Activated CD8-positive, alpha-beta memory T cell treated with anti-CD3 and anti-CD28 coated beads, Interleukin-2, amount 50 U/mL, for 4 hours (primary cell): ENCODE results near the gene PCDHGA5.
"Not testable (repeated sequence)": the region's sequence is repeated elsewhere in the genome, so short reads cannot be mapped to it uniquely, and the experiment has no call there.

Experiments used
- DNase-seq: peaks from one replicate; pipeline ENCODE4 v3.0.0-alpha.2; 2020

PCDHGA5 gene

DNA sequence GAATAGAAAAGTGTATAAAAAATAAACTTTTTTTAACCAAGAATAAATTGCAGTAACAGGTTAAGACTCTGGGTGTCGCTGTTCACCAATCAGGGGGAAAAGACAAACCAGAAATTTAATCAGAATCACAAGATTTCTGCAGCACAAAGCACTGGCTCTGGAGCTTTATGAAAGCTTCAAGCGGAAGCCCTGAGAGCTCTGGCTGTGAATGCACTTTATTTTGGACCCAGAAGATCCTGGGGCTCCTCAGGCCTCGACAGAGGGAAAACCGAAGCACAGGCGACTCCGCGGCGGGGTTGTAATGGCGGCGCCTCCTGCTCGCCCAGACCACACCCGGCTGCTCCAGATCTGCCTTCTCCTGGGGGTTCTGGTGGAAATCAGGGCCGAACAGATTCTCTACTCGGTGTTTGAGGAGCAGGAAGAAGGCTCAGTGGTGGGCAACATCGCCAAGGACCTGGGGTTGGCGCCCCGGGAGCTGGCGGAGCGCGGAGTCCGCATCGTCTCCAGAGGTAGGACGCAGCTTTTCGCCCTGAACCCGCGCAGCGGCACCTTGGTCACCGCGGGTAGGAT is 9.0 kb upstream of the PCDHGA5 start, which contains the start of gene PCDHGA4:
TSS of gene PCDHGA4 (plus strand) at position 122 of the 570 bp plus-strand sequence. CDS start at position 209, 87 bp downstream.
- no peak for DNase-seq

- DNase-seq, result no peak
Measured at GRCh38 chr5:141355641-141356040, 8.3 kb upstream of the PCDHGA5 start.

- DNase-seq, result no peak
Measured at GRCh38 chr5:141356133-141356532, 7.8 kb upstream of the PCDHGA5 start.

DNA sequence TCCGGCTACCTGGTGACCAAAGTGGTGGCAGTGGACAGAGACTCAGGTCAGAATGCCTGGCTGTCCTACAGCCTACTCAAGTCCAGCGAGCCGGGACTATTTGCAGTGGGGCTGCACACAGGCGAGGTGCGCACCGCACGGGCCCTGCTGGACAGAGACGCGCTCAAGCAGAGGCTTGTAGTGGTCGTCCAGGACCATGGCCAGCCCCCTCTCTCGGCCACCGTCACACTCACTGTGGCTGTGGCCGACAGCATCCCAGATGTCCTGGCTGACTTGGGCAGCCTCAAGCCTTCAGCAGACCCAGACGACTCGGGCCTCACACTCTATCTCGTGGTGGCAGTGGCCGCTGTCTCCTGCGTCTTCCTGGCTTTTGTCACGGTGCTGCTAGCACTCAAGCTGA is 7.0 kb upstream of the PCDHGA5 start:
- DNase-seq, result no peak

GRCh38 chr5:141359790-141360426 is 4.1 kb upstream of the PCDHGA5 start, which contains the start of gene PCDHGB2:
TSS of gene PCDHGB2 (plus strand) at chr5:141359994. CDS start at chr5:141360136, 142 bp downstream.
- DNase-seq, result no peak

DNA sequence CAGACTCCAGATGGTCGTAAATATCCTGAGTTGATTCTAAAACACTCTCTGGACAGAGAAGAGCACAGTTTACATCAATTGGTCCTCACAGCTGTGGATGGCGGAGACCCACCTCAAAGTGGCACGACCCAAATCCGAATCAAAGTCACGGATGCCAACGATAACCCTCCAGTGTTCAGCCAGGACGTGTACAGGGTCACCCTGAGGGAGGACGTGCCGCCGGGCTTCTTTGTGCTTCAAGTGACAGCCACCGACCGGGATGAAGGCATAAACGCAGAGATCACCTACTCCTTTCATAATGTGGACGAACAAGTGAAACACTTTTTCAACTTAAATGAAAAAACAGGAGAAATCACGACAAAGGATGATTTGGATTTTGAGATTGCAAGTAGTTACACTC is 3.3 kb upstream of the PCDHGA5 start:
- DNase-seq, result no peak

DNA sequence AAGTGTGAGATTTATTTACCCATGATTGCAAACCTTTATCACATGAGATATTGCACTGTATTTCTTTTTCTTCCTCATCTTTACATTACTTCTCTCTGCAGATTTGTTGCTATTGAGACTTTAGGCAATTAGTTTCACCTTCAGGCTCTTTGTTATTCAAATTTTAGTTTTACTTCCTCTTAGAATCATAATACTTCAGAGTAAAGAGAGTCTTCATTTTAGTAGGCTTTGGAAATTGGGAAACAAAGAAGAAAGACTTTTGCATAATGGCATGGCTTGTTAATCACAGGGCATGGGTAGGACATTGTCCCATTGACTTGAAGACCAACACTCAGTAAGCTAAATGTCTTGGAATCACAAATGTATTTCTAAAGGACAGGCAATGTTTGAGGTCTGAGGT is 1.2 kb upstream of the PCDHGA5 start:
- no peak for DNase-seq

- no peak for DNase-seq
Measured at GRCh38 chr5:141366016-141366896, 2.3 kb downstream of the PCDHGA5 start.

GRCh38 chr5:141369994-141370848 is 6.3 kb downstream of the PCDHGA5 start, which contains the start of gene PCDHGB3:
TSS of gene PCDHGB3 (plus strand) at chr5:141370242. CDS start at chr5:141370395, 153 bp downstream.
- DNase-seq, result no peak

GRCh38 chr5:141371572-141372475 is 7.9 kb downstream of the PCDHGA5 start:
- DNase-seq, result no peak

DNA sequence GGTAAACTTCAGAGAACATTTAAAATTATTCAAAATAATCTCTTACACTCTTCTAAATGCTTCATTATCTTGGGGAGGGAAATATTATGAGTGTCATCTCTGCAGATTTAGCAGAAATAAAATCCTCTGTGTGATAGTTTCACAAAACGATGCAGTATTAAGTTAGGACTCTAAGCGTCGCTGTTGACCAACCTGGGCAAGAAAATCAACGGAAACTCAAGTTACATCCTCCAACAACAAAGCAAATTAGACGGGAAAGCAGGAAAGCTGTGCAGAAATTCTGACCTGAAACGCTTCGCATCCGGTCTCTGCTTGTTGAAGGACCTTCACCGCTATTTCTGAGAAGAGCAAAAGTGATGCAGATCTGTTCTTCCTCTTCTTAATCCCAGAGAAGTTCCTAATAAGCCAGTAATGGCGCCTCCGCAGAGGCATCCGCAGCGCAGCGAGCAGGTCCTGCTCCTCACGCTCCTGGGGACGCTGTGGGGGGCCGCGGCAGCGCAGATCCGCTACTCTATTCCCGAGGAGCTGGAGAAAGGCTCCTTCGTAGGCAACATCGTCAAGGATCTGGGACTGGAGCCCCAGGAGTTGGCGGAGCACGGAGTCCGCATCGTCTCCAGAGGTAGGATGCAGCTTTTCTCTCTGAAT is 9.8 kb downstream of the PCDHGA5 start, which contains the start of gene PCDHGA6:
TSS of gene PCDHGA6 (plus strand) at position 219 of the 645 bp plus-strand sequence. CDS start at position 412, 193 bp downstream.
- no peak for DNase-seq

DNA sequence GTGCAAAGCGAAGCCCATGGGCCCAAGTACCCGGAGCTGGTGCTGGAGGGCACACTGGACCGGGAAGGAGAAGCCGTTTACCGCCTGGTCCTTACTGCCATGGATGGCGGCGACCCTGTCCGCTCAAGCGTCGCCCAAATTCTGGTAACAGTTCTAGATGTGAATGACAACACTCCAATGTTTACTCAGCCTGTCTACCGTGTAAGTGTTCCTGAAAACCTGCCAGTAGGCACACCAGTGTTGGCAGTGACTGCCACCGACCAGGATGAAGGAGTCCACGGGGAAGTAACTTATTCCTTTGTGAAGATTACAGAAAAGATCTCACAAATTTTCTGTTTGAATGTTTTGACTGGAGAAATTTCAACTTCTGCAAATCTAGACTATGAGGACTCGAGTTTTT is 10.7 kb downstream of the PCDHGA5 start:
- DNase-seq, result no peak

DNA sequence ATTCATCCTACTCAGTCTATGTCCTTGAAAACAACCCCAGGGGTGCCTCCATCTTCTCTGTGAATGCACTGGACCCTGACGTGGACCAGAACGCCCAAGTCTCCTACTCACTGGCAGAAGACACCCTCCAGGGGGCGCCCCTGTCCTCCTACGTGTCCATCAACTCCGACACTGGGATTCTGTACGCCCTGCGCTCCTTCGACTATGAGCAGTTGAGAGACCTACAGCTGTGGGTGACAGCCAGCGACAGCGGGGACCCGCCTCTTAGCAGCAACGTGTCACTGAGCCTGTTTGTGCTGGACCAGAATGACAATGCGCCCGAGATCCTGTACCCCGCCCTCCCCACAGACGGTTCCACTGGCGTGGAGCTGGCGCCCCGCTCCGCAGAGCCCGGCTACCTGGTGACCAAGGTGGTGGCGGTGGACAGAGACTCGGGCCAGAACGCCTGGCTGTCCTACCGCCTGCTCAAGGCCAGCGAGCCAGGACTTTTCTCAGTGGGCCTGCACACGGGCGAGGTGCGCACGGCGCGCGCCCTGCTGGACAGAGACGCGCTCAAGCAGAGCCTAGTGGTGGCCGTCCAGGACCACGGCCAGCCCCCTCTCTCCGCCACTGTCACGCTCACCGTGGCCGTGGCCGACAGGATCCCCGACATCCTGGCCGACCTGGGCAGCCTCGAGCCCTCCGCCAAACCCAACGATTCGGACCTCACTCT is 11.6 kb downstream of the PCDHGA5 start:
- not testable (repeated sequence) for DNase-seq

DNA sequence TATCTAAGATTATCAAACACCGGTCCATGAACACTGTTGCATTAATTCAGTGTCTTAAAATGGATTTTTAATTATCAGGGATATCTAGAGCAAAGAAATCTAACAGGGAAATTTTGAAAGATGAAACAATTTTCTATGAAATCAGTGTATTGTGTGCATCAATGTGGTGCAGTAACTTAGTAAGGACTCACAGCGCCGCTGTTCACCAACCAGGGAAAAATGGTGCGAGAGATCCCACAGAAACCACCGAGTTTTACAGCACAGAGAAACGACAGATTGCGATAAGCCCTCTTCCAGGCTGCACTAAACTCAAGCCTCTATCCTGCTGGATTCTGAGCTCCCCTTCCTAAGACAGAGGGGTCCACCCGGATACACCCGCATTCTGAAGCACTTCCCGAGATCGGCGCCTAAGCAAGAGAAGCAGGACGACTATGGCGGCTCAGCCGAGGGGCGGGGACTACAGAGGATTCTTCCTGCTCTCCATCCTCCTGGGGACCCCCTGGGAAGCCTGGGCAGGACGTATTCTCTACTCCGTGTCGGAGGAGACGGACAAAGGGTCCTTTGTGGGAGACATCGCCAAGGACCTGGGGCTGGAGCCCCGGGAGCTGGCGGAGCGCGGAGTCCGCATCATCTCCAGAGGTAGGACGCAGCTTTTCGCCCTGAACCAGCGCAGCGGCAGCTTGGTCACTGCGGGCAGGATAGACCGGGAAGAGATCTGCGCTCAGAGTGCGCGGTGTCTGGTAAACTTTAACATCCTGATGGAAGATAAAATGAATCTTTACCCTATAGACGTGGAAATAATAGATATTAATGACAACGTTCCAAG is 18.7 kb downstream of the PCDHGA5 start, which contains the start of gene PCDHGA7:
TSS of gene PCDHGA7 (plus strand) at position 274 of the 826 bp plus-strand sequence. CDS start at position 432, 158 bp downstream.
- DNase-seq, result no peak

DNA sequence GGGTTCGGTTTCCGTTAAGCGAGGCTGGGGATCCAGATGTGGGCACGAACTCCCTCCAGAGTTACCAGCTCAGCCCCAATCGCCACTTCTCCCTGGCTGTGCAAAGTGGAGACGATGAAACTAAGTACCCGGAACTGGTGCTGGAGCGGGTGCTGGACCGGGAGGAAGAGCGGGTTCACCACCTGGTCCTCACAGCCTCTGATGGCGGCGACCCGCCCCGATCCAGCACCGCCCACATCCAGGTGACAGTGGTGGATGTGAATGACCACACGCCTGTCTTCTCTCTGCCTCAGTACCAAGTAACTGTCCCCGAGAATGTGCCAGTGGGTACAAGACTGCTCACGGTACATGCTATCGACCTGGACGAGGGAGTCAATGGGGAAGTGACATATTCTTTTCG is 19.4 kb downstream of the PCDHGA5 start:
- DNase-seq, result no peak

GRCh38 chr5:141384471-141385267 is 20.7 kb downstream of the PCDHGA5 start:
- no peak for DNase-seq

GRCh38 chr5:141387557-141388311 is 23.8 kb downstream of the PCDHGA5 start, which contains the start of gene PCDHGB4:
TSS of gene PCDHGB4 (plus strand) at chr5:141387698. CDS start at chr5:141387885, 187 bp downstream.
- not testable (repeated sequence) for DNase-seq
